ENCODE data around the gene UGGT1. TPM values are rescaled to one million over a fixed set of nuclear protein-coding genes. Genes with fewer than 3 reads are reported as not detected.

The UGGT1 gene
- total and polyA plus RNA-seq, 12 donors = 6.5 to 44.0 (median 28.4) TPM

DNA sequence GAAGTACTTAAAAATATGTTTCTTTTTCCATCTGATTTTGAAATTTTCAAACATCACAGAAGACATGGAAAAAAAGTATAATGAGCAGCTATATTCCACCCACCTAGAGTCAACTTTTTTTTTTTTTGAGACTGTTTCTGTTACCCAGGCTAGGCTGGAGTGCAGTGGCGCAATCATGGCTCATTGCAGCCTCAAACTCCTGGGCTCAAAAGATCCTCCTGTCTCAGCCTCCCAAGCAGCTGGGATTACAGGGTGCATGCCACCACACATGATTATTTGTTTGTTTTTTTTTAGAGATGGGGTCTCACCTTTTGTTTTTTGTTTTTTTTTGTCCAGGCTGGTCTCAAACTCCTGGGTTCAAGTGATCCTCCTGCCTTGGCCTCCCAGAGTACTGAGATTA, 26.6 kb upstream of the UGGT1 start:
- ATAC-seq = no peak
- H3K36me3 ChIP-seq = no peaks in the 10 kb centered on the region
- TF ChIP-seq, protein P1, sequence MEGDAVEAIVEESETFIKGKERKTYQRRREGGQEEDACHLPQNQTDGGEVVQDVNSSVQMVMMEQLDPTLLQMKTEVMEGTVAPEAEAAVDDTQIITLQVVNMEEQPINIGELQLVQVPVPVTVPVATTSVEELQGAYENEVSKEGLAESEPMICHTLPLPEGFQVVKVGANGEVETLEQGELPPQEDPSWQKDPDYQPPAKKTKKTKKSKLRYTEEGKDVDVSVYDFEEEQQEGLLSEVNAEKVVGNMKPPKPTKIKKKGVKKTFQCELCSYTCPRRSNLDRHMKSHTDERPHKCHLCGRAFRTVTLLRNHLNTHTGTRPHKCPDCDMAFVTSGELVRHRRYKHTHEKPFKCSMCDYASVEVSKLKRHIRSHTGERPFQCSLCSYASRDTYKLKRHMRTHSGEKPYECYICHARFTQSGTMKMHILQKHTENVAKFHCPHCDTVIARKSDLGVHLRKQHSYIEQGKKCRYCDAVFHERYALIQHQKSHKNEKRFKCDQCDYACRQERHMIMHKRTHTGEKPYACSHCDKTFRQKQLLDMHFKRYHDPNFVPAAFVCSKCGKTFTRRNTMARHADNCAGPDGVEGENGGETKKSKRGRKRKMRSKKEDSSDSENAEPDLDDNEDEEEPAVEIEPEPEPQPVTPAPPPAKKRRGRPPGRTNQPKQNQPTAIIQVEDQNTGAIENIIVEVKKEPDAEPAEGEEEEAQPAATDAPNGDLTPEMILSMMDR (IDR thresholded peaks at IDR 0.05) = no peak
- intact Hi-C loops (cut with DNase I) = no loop called here
- H3K4me3 ChIP-seq = no peak overlapping the region
- H3K27ac ChIP-seq = no peak overlapping the region
- no peak for DNase-seq
- H3K27me3 ChIP-seq = peaks cover 0 to 3% (median 0%) of the 10 kb centered on the region in 7 donors
- no peaks in the 10 kb centered on the region for H3K4me1 ChIP-seq
- no peaks in the 10 kb centered on the region for H3K9me3 ChIP-seq
- WGBS, 2 donors = 95 to 100% methylated on average over 1 of the region's 1 CpG

DNA sequence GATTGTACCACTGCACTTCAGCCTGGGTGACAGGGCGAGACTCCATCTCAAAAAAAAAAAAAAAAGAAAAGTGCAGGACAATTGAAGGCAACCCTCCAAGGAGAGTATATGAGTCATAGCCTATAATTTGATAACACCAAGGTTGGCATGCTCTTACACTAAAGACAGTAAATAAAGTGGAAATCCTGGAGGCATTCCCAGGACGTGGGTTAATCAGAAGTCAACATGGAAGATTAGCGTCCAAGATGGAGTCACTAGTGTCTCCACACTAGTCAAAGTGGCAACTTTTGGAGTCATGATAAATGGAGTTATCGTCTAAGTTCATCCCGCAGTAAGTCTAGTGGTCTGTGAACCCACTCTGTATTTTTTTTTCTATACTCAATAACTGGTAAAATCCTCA, 21.2 kb upstream of the UGGT1 start:
- intact Hi-C loops (cut with DNase I) = no loop called here
- Histone ChIP-seq H3K36me3 (no peaks in the 10 kb centered on the region), H3K27ac (no peak overlapping the region), H3K27me3 (no peaks in the 10 kb centered on the region), H3K4me3 (no peak overlapping the region), H3K9me3 (no peaks in the 10 kb centered on the region), H3K4me1 (no peaks in the 10 kb centered on the region)
- ATAC-seq (no peak), DNase-seq (no peak)
- 69 to 79% methylated on average over 5 of the region's 5 CpGs for WGBS, 2 donors
- TF ChIP-seq, protein P1 (IDR thresholded peaks at IDR 0.05) = no peak

DNA sequence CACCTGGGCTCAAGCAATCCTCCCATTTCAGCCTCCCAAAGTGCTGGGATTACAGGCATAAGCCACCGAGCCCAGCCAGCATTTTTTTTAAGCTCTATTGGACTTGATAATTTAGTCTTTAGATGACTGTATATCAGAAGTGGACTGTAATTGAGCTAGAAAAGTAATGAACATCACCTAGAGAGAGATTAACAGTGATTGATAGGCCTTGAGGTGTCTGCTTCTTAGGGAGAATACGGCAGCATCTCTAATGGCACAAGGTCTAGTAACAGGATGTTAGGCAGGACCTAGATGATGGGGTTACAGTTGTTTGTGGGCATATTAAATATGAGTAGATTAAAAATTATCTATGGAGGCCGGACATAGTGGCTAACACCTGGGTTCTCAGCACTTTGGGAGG, 17.7 kb upstream of the UGGT1 start:
- Histone ChIP-seq H3K9me3 (no peaks in the 10 kb centered on the region), H3K4me3 (no peak overlapping the region), H3K4me1 (no peaks in the 10 kb centered on the region), H3K27me3 (no peaks in the 10 kb centered on the region), H3K36me3 (no peaks in the 10 kb centered on the region), H3K27ac (no peak overlapping the region)
- intact Hi-C loops (cut with DNase I) = no loop called here
- TF ChIP-seq, protein P1 (IDR thresholded peaks at IDR 0.05) = no peak
- 82 to 83% methylated on average over 3 of the region's 3 CpGs for whole genome bisulfite sequencing, 2 donors
- no peak for DNase-seq
- ATAC-seq = no peak

DNA sequence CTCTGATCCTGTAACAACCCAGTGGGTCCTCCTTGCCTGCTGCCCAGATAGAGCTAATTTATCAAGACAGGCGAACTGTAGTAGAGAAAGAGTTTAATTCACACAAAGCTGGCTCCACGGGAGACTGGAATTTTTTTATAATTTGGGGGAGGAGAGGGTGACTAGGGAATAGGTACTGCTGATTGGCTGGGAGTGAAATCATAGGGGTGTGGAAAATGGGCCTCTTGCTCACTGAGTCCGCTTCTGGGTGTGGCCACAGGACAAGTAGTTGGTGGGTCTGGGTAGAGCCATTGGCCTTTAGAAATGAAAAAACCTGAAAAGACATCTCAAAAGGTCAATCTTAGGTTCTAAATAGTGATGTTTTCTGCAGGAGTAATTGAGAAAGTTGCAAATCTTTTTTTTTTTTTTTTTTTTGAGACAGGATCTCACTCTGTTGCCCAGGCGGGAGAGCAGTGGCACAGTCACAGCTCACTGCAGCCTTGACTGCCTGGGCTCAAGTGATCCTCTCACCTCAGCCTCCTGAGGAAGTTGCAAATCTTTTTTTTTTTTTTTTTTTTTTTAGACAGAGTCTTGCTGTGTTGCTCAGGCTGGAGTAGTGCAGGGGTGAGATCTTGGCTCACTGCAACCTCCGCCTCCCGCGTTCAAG, 14.4 kb upstream of the UGGT1 start:
- Histone ChIP-seq H3K27ac (no peak overlapping the region), H3K9me3 (no peaks in the 10 kb centered on the region), H3K4me3 (no peak overlapping the region), H3K36me3 (no peaks in the 10 kb centered on the region), H3K27me3 (no peaks in the 10 kb centered on the region), H3K4me1 (no peaks in the 10 kb centered on the region)
- 82 to 89% methylated on average over 7 of the region's 7 CpGs for WGBS, 2 donors
- ATAC-seq (no peak), DNase-seq (no peak)
- TF ChIP-seq, protein P1 (IDR thresholded peaks at IDR 0.05) = no peak
- intact Hi-C loops (cut with DNase I) = no loop called here

Measured in heart right ventricle (tissue), 16 donors.